Measurements from ENCODE around the gene MBNL1. TPM values are rescaled to one million over a fixed set of nuclear protein-coding genes. Genes with fewer than 3 reads are reported as not detected.

The MBNL1 gene
- total RNA-seq, 1 donor: 545 TPM

GRCh38 chr3:152455989-152456388 lies 187.3 kb downstream of the MBNL1 start:
- H3K4me3 ChIP-seq (ENCODE audit: insufficient read depth, low read length): no peak overlapping the region
- DNase-seq (ENCODE audit: insufficient read length, low spot score, missing footprints): no peak
- no peaks in the 10 kb centered on the region for H3K9me3 ChIP-seq (ENCODE audit: low read depth, low read length)
- no peak overlapping the region for H3K4me2 ChIP-seq (ENCODE audit: insufficient read depth, low read length)
- TF ChIP-seq CTCF (IDR thresholded peaks at IDR 0.05; ENCODE audit: extremely low read depth, low read depth, low read length): no peak
- H3K4me1 ChIP-seq (ENCODE audit: insufficient read depth, low read length): peaks cover 7% of the 10 kb centered on the region
- no peaks in the 10 kb centered on the region for H3K27me3 ChIP-seq (ENCODE audit: insufficient read depth, low read length)
- H3K27ac ChIP-seq (ENCODE audit: low read depth, low read length): no peak overlapping the region
- H3K79me2 ChIP-seq (ENCODE audit: insufficient read depth, low read length): peaks cover 48% of the 10 kb centered on the region
- H4K20me1 ChIP-seq (ENCODE audit: insufficient read depth, low read length): peaks cover 13% of the 10 kb centered on the region
- peaks cover 67% of the 10 kb centered on the region for H3K36me3 ChIP-seq (ENCODE audit: insufficient read depth, low read length)
- H2AFZ ChIP-seq (ENCODE audit: low read length): no peak overlapping the region

GRCh38 chr3:152457500-152458375 lies 189.0 kb downstream of the MBNL1 start:
- no peak for TF ChIP-seq CTCF (IDR thresholded peaks at IDR 0.05; ENCODE audit: extremely low read depth, low read depth, low read length)
- Histone ChIP-seq H2AFZ (ENCODE audit: low read length) (no peak overlapping the region), H3K4me2 (ENCODE audit: insufficient read depth, low read length) (no peak overlapping the region), H4K20me1 (ENCODE audit: insufficient read depth, low read length) (peaks cover 6% of the 10 kb centered on the region), H3K36me3 (ENCODE audit: insufficient read depth, low read length) (peaks cover 69% of the 10 kb centered on the region), H3K27me3 (ENCODE audit: insufficient read depth, low read length) (no peaks in the 10 kb centered on the region), H3K27ac (ENCODE audit: low read depth, low read length) (no peak overlapping the region), H3K4me1 (ENCODE audit: insufficient read depth, low read length) (peaks cover 7% of the 10 kb centered on the region), H3K4me3 (ENCODE audit: insufficient read depth, low read length) (no peak overlapping the region), H3K79me2 (ENCODE audit: insufficient read depth, low read length) (peaks cover 35% of the 10 kb centered on the region), H3K9me3 (ENCODE audit: low read depth, low read length) (no peaks in the 10 kb centered on the region)
- no peak for DNase-seq (ENCODE audit: insufficient read length, low spot score, missing footprints)

DNA sequence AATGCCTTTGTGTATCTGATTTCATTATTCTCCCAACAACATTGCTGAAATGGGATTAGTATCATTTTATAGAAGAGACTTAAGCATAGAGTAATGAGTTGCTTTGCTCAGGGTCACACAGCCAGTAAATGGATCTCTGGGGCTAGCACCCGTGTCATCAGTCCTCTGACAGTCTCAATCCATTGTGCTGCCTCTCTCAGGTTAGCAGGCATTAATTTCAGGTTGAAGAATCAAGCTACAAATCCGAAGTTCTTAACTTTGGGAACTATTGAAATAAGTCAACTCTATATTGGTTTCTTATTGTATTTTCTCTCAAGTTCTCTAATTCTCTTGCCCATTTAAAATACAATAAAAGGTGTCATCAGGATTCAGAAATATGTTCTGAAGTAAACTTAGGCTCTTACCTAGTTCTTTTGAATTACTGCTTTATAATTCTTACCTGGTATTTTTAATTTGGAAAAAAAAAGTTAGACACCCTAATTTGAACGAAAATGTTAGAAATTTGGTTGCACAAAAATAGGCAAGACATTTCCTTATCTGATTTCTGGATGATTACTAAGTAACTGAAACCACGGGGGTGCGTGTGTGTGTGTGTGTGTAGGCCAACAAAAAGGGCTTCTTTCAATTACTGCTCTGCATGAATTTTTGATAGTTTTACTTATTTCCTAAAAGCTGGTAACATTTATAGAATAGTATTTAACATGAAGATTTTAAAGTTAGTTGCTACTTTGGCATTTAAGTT lies 189.8 kb downstream of the MBNL1 start:
- no peaks in the 10 kb centered on the region for H3K27me3 ChIP-seq (ENCODE audit: insufficient read depth, low read length)
- DNase-seq (ENCODE audit: insufficient read length, low spot score, missing footprints): no peak
- peaks cover 7% of the 10 kb centered on the region for H3K4me1 ChIP-seq (ENCODE audit: insufficient read depth, low read length)
- H3K79me2 ChIP-seq (ENCODE audit: insufficient read depth, low read length): peaks cover 32% of the 10 kb centered on the region
- H4K20me1 ChIP-seq (ENCODE audit: insufficient read depth, low read length): peaks cover 7% of the 10 kb centered on the region
- no peak overlapping the region for H3K4me3 ChIP-seq (ENCODE audit: insufficient read depth, low read length)
- H3K27ac ChIP-seq (ENCODE audit: low read depth, low read length): no peak overlapping the region
- no peak overlapping the region for H2AFZ ChIP-seq (ENCODE audit: low read length)
- TF ChIP-seq CTCF (IDR thresholded peaks at IDR 0.05; ENCODE audit: extremely low read depth, low read depth, low read length): no peak
- peaks cover 75% of the 10 kb centered on the region for H3K36me3 ChIP-seq (ENCODE audit: insufficient read depth, low read length)
- no peak overlapping the region for H3K4me2 ChIP-seq (ENCODE audit: insufficient read depth, low read length)
- H3K9me3 ChIP-seq (ENCODE audit: low read depth, low read length): no peaks in the 10 kb centered on the region

DNA sequence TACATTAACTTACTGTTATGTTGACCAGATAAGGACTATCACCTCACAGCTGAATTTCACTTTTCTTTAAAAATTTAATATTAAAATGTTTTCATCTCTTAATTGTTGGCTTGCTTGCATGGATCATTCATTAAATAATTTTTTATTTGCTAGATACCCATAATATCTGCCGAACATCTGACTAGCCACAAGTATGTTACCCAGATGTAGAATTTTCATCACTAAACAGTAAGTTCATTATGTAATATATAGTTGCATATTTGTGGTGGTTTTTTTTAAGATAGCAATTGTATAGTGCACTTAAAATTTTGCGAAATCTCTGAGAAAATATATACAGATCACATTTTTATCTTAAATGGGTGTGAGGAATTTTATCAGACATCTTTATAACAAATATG lies 190.4 kb downstream of the MBNL1 start:
- Histone ChIP-seq H4K20me1 (ENCODE audit: insufficient read depth, low read length) (peaks cover 7% of the 10 kb centered on the region), H3K4me3 (ENCODE audit: insufficient read depth, low read length) (no peak overlapping the region), H3K27ac (ENCODE audit: low read depth, low read length) (no peak overlapping the region), H3K9me3 (ENCODE audit: low read depth, low read length) (no peaks in the 10 kb centered on the region), H3K4me1 (ENCODE audit: insufficient read depth, low read length) (peaks cover 7% of the 10 kb centered on the region), H2AFZ (ENCODE audit: low read length) (no peak overlapping the region), H3K36me3 (ENCODE audit: insufficient read depth, low read length) (peaks cover 75% of the 10 kb centered on the region), H3K4me2 (ENCODE audit: insufficient read depth, low read length) (no peak overlapping the region), H3K79me2 (ENCODE audit: insufficient read depth, low read length) (peaks cover 28% of the 10 kb centered on the region), H3K27me3 (ENCODE audit: insufficient read depth, low read length) (no peaks in the 10 kb centered on the region)
- DNase-seq (ENCODE audit: insufficient read length, low spot score, missing footprints): no peak
- TF ChIP-seq CTCF (IDR thresholded peaks at IDR 0.05; ENCODE audit: extremely low read depth, low read depth, low read length): no peak
